Left kidney (tissue), 2 donors: ENCODE data around the gene OSBPL7. TPM values are rescaled to one million over a fixed set of nuclear protein-coding genes. Genes with fewer than 3 reads are reported as not detected.
"Not testable (repeated sequence)": the region's sequence is repeated elsewhere in the genome, so short reads cannot be mapped to it uniquely, and the experiment has no call there.

Source experiments
- DNase-seq: peaks from one replicate; pipeline ENCODE4 v3.0.0-alpha.2; 2013
- polyA plus RNA-seq: library from polyadenylated mRNA; unstranded; fragments of 120-200 nt; gene quantifications from one replicate; pipeline ENCODE4 v1.2.1, GENCODE V29; 2013; ENCODE audit not compliant: insufficient read length

Gene OSBPL7
- polyA plus RNA-seq, 1 donor, result 16.7 TPM

GRCh38 chr17:47774987-47775580 is 46.5 kb downstream of the OSBPL7 start:
- no peak for DNase-seq

DNA sequence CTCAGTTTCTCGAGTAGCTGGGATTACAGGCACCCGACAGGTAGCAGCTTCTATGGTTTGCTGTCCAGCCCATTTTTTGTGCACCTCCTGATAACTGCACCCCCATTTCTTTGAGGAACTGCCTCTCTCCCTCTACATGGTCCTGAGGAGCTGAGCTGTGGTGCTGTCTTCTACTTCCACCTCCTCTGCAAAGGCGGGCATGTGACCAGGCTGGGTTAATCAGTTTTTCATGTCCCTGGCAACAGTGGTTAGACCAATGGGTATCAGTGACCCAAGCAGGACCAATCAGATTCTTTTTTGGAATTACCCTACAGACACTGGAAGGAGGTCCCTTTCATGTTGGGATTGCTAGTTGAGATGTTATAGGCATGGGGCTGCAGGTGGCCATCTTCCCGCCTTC is 47.3 kb downstream of the OSBPL7 start:
- DNase-seq, result no peak

GRCh38 chr17:47773649-47774048 is 47.9 kb downstream of the OSBPL7 start:
- DNase-seq, result not testable (repeated sequence)

DNA sequence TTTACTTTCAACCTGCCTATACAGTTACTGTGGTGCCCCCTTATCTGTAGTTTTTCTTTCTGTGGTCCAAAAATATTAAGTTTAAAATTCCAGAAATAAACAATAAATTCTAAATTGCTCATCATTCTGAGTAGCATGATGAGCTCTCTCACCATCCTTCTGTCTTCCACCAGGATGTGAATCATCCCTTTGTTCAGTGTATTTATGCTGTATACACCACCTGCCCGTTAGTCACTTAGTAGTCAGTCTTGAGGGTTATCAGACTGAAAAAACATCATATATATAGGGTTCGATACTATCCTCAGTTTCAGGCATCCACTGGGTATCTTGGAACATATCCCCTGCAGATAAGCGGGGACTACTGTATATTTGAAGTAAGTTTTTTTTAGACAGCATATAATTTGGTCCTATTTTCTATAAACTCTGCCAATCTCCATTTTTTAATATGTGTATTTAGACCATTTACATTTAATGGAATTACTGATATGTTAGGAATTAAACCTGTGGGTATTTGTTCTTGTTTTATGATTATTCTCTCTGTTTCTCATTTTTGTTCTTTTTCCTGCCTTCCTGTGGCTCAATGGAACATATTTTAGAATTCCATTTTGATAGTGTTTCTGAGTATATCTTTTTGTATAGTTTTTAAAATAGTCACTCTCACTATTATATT is 57.5 kb downstream of the OSBPL7 start:
- DNase-seq, result no peak

GRCh38 chr17:47762728-47763127 is 58.9 kb downstream of the OSBPL7 start:
- DNase-seq, result no peak

GRCh38 chr17:47760409-47761140 is 61.0 kb downstream of the OSBPL7 start:
- no peak for DNase-seq

- no peak for DNase-seq
Measured at GRCh38 chr17:47757386-47757785, 64.2 kb downstream of the OSBPL7 start.

Other genes starting within 250 kb of the OSBPL7 start
- 325 TPM for gene KPNB1, start 171.9 kb downstream of the OSBPL7 start, polyA plus RNA-seq
- gene TBKBP1, start 127.6 kb downstream of the OSBPL7 start, polyA plus RNA-seq, result 31.1 TPM
- gene TBX21, start 88.6 kb downstream of the OSBPL7 start, polyA plus RNA-seq, result 0.08 TPM
- 52.8 TPM for gene MRPL10, start 9.7 kb upstream of the OSBPL7 start, polyA plus RNA-seq
- gene LRRC46, start 9.9 kb upstream of the OSBPL7 start, polyA plus RNA-seq, result 2.8 TPM
- gene SCRN2, start 19.5 kb upstream of the OSBPL7 start, polyA plus RNA-seq, result 60.0 TPM
- gene SP6, start 29.4 kb upstream of the OSBPL7 start, polyA plus RNA-seq, result 2.7 TPM
- gene SP2, start 74.4 kb upstream of the OSBPL7 start, polyA plus RNA-seq, result 26.1 TPM
- gene PNPO, start 119.8 kb upstream of the OSBPL7 start, polyA plus RNA-seq, result 21.4 TPM
- 17.7 TPM for gene PRR15L, start 136.1 kb upstream of the OSBPL7 start, polyA plus RNA-seq
- gene CDK5RAP3, start 149.3 kb upstream of the OSBPL7 start, polyA plus RNA-seq, result 186 TPM
- gene COPZ2, start 216.0 kb upstream of the OSBPL7 start, polyA plus RNA-seq, result 15.3 TPM
- gene NFE2L1, start 226.6 kb upstream of the OSBPL7 start, polyA plus RNA-seq, result 218 TPM